Measurements from ENCODE around the gene IQCN.

The IQCN gene

GRCh38 chr19:18274219-18274780 is at the start of gene IQCN:
Gene IQCN (minus strand): TSS chr19:18274452. CDS start chr19:18269478, 4,974 bp downstream.
- in situ Hi-C loops (cut with MboI; ENCODE audit: low sequenced_read_pairs) = no loop called here

- in situ Hi-C loops (cut with MboI; ENCODE audit: low sequenced_read_pairs) = loop anchor here (5.0 kb wide), 1 partner anchor 46 kb away; no protein-coding TSS in a partner anchor
These were observed 48.7 kb upstream of the IQCN start, which contains the start of gene LSM4 for GRCh38 chr19:18322759-18323460. Gene LSM4 (minus strand): TSS chr19:18323076. CDS start chr19:18323020, 56 bp downstream.

GRCh38 chr19:18322318-18322758 is 48.1 kb upstream of the IQCN start:
- in situ Hi-C loops (cut with MboI; ENCODE audit: low sequenced_read_pairs) = loop anchor here (5.0 kb wide), 1 partner anchor 45 kb away; no protein-coding TSS in a partner anchor

- in situ Hi-C loops (cut with MboI; ENCODE audit: low sequenced_read_pairs) = loop anchor here (5.0 kb wide), 1 partner anchor 44 kb away; no protein-coding TSS in a partner anchor
These were observed 47.5 kb upstream of the IQCN start for GRCh38 chr19:18321734-18322102.

GRCh38 chr19:18320865-18321733 is 46.8 kb upstream of the IQCN start:
- in situ Hi-C loops (cut with MboI; ENCODE audit: low sequenced_read_pairs) = loop anchor here (5.0 kb wide), 1 partner anchor 44 kb away; no protein-coding TSS in a partner anchor

GRCh38 chr19:18319591-18320135 is 45.4 kb upstream of the IQCN start:
- in situ Hi-C loops (cut with MboI; ENCODE audit: low sequenced_read_pairs) = loop anchor here (5.0 kb wide), 1 partner anchor 42 kb away; no protein-coding TSS in a partner anchor

GRCh38 chr19:18317961-18318800 is 43.9 kb upstream of the IQCN start:
- in situ Hi-C loops (cut with MboI; ENCODE audit: low sequenced_read_pairs) = no loop called here

GRCh38 chr19:18313398-18313797 is 39.1 kb upstream of the IQCN start:
- in situ Hi-C loops (cut with MboI; ENCODE audit: low sequenced_read_pairs) = no loop called here

- in situ Hi-C loops (cut with MboI; ENCODE audit: low sequenced_read_pairs) = no loop called here
These were observed 37.9 kb upstream of the IQCN start for GRCh38 chr19:18312092-18312534.

GRCh38 chr19:18311502-18312091 is 37.3 kb upstream of the IQCN start:
- in situ Hi-C loops (cut with MboI; ENCODE audit: low sequenced_read_pairs) = no loop called here

GRCh38 chr19:18310966-18311365 is 36.7 kb upstream of the IQCN start:
- in situ Hi-C loops (cut with MboI; ENCODE audit: low sequenced_read_pairs) = no loop called here

- in situ Hi-C loops (cut with MboI; ENCODE audit: low sequenced_read_pairs) = no loop called here
These were observed 36.1 kb upstream of the IQCN start for GRCh38 chr19:18310118-18310909.

- in situ Hi-C loops (cut with MboI; ENCODE audit: low sequenced_read_pairs) = no loop called here
These were observed 35.3 kb upstream of the IQCN start for GRCh38 chr19:18309525-18310064.

GRCh38 chr19:18308948-18309325 is 34.7 kb upstream of the IQCN start:
- in situ Hi-C loops (cut with MboI; ENCODE audit: low sequenced_read_pairs) = no loop called here

GRCh38 chr19:18308051-18308947 is 34.0 kb upstream of the IQCN start:
- in situ Hi-C loops (cut with MboI; ENCODE audit: low sequenced_read_pairs) = no loop called here

- in situ Hi-C loops (cut with MboI; ENCODE audit: low sequenced_read_pairs) = no loop called here
These were observed 33.0 kb upstream of the IQCN start for GRCh38 chr19:18307271-18307681.

GRCh38 chr19:18306888-18307260 is 32.6 kb upstream of the IQCN start:
- in situ Hi-C loops (cut with MboI; ENCODE audit: low sequenced_read_pairs) = no loop called here

All from HL-60/S4 treated with phorbol 12-myristate 13-acetate at 8.2 ng/mL for 4 days and 3 days (cell line).